Endothelial cell (in vitro differentiated cells): Measurements from ENCODE around the gene VWA3B. TPM values are rescaled to one million over a fixed set of nuclear protein-coding genes. Genes with fewer than 3 reads are reported as not detected.
A peak's percentile ranks its signal among the peaks of the same experiment; 100 is the strongest.

Source experiments
- DNase-seq: peaks from one replicate; pipeline ENCODE4 v3.0.0; 2021; ENCODE audit warnings: low spot score
- H3K27ac Mint-ChIP-seq: one replicate; pipeline ENCODE4 v1.8.0; 2021; ENCODE audit warnings: mixed read lengths, inconsistent platforms; ENCODE audit not compliant: unreplicated experiment
- H3K27me3 Mint-ChIP-seq: one replicate; pipeline ENCODE4 v1.8.0; 2021; ENCODE audit warnings: mild to moderate bottlenecking, moderate library complexity, mixed read lengths, inconsistent platforms; ENCODE audit not compliant: unreplicated experiment
- H3K36me3 Mint-ChIP-seq: one replicate; pipeline ENCODE4 v1.8.0; 2021; ENCODE audit warnings: mild to moderate bottlenecking, low read depth, mixed read lengths, inconsistent platforms; ENCODE audit not compliant: unreplicated experiment
- H3K4me1 Mint-ChIP-seq: one replicate; pipeline ENCODE4 v1.8.0; 2021; ENCODE audit warnings: mild to moderate bottlenecking, mixed read lengths, inconsistent platforms; ENCODE audit not compliant: unreplicated experiment
- H3K4me3 Mint-ChIP-seq: one replicate; pipeline ENCODE4 v1.8.0; 2021; ENCODE audit warnings: mild to moderate bottlenecking, mixed read lengths, inconsistent platforms; ENCODE audit not compliant: unreplicated experiment
- H3K9me3 Mint-ChIP-seq: one replicate; pipeline ENCODE4 v1.8.0; 2021; ENCODE audit warnings: mixed read lengths, inconsistent platforms; ENCODE audit not compliant: unreplicated experiment
- total RNA-seq: library from RNA; stranded (reverse); fragmentation: NEBNext Ultra II Directional; extraction: Animal tissue kit (Norgen Biotek cat#: 25700); gene quantifications from one replicate; pipeline ENCODE4 v1.2.1, GENCODE V29; 2021; ENCODE audit not compliant: unreplicated experiment
- TF ChIP-seq, protein P1 (sequence below): fragments of 200-600 bp; sonication (generic); IDR thresholded peaks from one replicate; pipeline ENCODE4 v1.5.0; 2021; ENCODE audit warnings: antibody characterized with exemption; ENCODE audit not compliant: unreplicated experiment

The VWA3B gene
- total RNA-seq, 1 donor from 2014 or later: not detected

DNA sequence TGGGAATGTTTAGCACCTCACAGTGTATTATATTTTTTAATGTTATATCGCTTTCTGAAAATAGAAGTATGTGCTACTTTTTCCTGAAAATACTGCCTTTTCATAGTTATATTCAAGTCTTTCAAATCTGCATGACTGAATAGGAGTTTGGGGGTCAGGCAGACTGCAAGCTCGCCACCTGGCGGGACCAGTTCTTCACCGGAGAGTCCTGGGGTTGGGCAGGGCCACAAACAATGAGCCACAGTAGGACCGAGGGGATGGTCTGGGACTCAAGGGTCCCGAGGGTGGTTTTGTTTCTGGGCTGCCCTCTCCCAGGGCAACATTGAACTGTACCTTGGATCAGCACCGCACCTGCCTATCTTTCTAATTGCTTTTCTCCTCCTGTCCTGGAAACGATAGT is 70.6 kb downstream of the VWA3B start:
- Mint-ChIP-seq H3K36me3 (no peaks in the 10 kb centered on the region), H3K4me3 (no peak overlapping the region), H3K27ac (no peak overlapping the region), H3K27me3 (peaks cover 1% of the 10 kb centered on the region), H3K4me1 (no peaks in the 10 kb centered on the region), H3K9me3 (no peaks in the 10 kb centered on the region)
- peak; percentile 26 for DNase-seq
- TF ChIP-seq, protein P1, sequence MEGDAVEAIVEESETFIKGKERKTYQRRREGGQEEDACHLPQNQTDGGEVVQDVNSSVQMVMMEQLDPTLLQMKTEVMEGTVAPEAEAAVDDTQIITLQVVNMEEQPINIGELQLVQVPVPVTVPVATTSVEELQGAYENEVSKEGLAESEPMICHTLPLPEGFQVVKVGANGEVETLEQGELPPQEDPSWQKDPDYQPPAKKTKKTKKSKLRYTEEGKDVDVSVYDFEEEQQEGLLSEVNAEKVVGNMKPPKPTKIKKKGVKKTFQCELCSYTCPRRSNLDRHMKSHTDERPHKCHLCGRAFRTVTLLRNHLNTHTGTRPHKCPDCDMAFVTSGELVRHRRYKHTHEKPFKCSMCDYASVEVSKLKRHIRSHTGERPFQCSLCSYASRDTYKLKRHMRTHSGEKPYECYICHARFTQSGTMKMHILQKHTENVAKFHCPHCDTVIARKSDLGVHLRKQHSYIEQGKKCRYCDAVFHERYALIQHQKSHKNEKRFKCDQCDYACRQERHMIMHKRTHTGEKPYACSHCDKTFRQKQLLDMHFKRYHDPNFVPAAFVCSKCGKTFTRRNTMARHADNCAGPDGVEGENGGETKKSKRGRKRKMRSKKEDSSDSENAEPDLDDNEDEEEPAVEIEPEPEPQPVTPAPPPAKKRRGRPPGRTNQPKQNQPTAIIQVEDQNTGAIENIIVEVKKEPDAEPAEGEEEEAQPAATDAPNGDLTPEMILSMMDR: no peak

DNA sequence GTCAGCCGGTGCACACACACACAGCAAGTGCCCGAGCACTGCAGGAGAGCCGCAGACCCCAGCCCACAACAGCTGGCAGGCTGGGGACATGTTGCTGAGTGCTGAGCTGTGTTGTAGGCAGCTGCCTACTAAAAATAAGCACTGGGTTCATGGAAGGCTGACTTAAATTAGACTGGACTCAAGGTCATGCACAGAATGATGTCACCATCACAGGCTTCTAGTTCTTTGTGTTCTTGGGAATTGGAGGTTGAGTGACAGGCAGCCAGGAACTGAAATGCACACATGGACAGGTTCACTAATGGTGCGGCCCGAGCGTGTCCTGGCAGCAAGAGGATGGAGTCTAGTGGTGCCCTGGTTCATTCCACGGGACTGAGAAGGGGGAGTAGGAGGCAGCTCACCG is 71.3 kb downstream of the VWA3B start:
- Mint-ChIP-seq H3K27ac (no peak overlapping the region), H3K4me3 (no peak overlapping the region), H3K4me1 (no peaks in the 10 kb centered on the region), H3K36me3 (no peaks in the 10 kb centered on the region), H3K27me3 (no peaks in the 10 kb centered on the region), H3K9me3 (no peaks in the 10 kb centered on the region)
- TF ChIP-seq, protein P1: no peak
- no peak for DNase-seq

DNA sequence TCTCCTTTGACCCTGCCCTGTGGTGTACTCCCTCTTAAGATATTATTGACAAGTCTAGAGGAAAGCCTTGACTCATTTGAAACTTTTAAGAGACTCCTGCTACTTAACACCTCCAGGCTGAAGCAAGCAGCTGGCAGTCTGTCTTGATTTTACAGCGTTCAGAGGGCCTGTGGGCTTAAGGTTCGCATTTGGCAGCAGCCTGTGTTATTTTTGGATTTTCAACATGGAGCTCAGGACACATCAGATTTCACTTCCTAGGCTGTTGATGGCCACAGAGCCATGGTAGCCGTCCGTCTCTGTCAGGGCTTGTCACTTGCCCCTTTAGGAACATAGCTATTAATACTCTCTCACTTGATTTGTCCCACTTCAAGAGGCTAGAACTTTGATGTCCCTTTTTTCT is 73.6 kb downstream of the VWA3B start:
- no peaks in the 10 kb centered on the region for H3K4me1 Mint-ChIP-seq
- no peak overlapping the region for H3K27ac Mint-ChIP-seq
- no peaks in the 10 kb centered on the region for H3K36me3 Mint-ChIP-seq
- no peak overlapping the region for H3K4me3 Mint-ChIP-seq
- TF ChIP-seq, protein P1: no peak
- no peaks in the 10 kb centered on the region for H3K27me3 Mint-ChIP-seq
- no peak for DNase-seq
- H3K9me3 Mint-ChIP-seq: no peaks in the 10 kb centered on the region

DNA sequence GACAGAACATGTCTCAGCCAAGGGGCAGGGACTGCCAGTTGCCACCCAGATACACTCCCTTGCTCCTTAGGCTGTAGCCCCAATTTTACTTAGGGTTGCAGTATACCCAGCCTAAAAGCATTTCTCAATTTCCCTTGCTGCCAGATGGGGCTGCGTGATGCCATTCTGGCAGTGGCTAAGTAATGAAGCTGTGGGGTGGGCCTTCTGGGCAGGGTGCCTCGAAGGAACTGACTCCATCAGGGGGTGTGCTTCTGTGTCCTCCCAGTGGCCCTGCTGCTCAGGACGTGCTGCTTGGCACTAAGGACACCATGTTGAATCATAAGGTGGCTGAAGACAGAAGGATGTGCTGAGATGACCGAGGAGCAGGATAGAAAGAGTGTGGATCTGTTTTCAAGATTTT is 74.2 kb downstream of the VWA3B start:
- H3K9me3 Mint-ChIP-seq: no peaks in the 10 kb centered on the region
- H3K4me1 Mint-ChIP-seq: no peaks in the 10 kb centered on the region
- H3K27me3 Mint-ChIP-seq: no peaks in the 10 kb centered on the region
- H3K4me3 Mint-ChIP-seq: no peak overlapping the region
- H3K27ac Mint-ChIP-seq: no peak overlapping the region
- TF ChIP-seq, protein P1: no peak
- no peaks in the 10 kb centered on the region for H3K36me3 Mint-ChIP-seq
- no peak for DNase-seq

DNA sequence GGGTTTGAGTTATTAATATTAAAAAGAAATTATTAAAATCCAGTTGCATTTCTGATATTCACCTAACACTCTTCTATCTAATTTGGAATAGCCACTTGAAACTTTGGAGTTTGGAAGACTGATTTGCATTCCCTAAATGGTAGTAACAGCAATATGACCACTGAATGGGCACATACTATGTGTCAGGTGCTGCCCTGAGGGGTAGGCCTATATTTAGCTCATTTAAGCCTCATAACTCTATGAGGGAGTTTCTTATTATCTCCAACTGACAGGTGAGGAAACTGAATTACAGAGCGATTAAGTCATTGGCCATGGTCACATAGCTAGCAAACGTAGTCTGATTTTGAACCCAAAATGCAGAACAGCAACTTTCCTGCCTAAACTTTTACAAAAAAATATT is 77.3 kb downstream of the VWA3B start:
- Mint-ChIP-seq H3K4me3 (no peak overlapping the region), H3K36me3 (no peaks in the 10 kb centered on the region), H3K9me3 (no peaks in the 10 kb centered on the region), H3K27me3 (no peaks in the 10 kb centered on the region), H3K4me1 (no peaks in the 10 kb centered on the region), H3K27ac (no peak overlapping the region)
- TF ChIP-seq, protein P1: no peak
- no peak for DNase-seq
